ENCODE results near the gene AMOT.

- TF ChIP-seq CTCF (IDR thresholded peaks at IDR 0.05; ENCODE audit: poor library complexity, severe bottlenecking) (no peak), EZH2 (IDR thresholded peaks at IDR 0.05; ENCODE audit: borderline replicate concordance, insufficient read depth, low read length, poor library complexity, severe bottlenecking) (no peak), EP300 (conservative IDR thresholded peaks at IDR 0.05; ENCODE audit: poor library complexity, severe bottlenecking) (no peak), POLR2AphosphoS5 (IDR thresholded peaks at IDR 0.05) (no peak), RAD21 (conservative IDR thresholded peaks at IDR 0.05) (no peak), TAF1 (IDR thresholded peaks at IDR 0.05; ENCODE audit: low read depth) (no peak), REST (IDR thresholded peaks at IDR 0.05; ENCODE audit: borderline replicate concordance) (no peak)
Measured at GRCh38 chrX:112799425-112799824, 41.2 kb downstream of the AMOT start.

All from neural cell (in vitro differentiated cells).